Superior temporal gyrus (tissue), 1 donor: ENCODE results near the gene F10.
"Not testable (repeated sequence)": the region's sequence is repeated elsewhere in the genome, so short reads cannot be mapped to it uniquely, and the experiment has no call there.

Source experiments
- DNase-seq: peaks from one replicate; pipeline ENCODE4 v3.0.0-alpha.2; 2016; ENCODE audit errors: extremely low spot score

Gene F10

GRCh38 chr13:113122550-113123225 is at the start of gene F10:
F10 (plus strand) TSS chr13:113122799; CDS start chr13:113122856, 57 bp downstream.
- no peak for DNase-seq

GRCh38 chr13:113073942-113074341 is 48.7 kb upstream of the F10 start:
- DNase-seq: peak; percentile 62

- DNase-seq: no peak
Measured at GRCh38 chr13:113074401-113074800, 48.2 kb upstream of the F10 start.

- DNase-seq: no peak
Measured at GRCh38 chr13:113074876-113075275, 47.7 kb upstream of the F10 start.

GRCh38 chr13:113075711-113076110 is 46.9 kb upstream of the F10 start:
- no peak for DNase-seq

GRCh38 chr13:113076681-113077401 is 45.8 kb upstream of the F10 start:
- no peak for DNase-seq

GRCh38 chr13:113077566-113077952 is 45.0 kb upstream of the F10 start:
- no peak for DNase-seq

- no peak for DNase-seq
Measured at GRCh38 chr13:113077953-113078901, 44.4 kb upstream of the F10 start.

GRCh38 chr13:113078902-113079780 is 43.5 kb upstream of the F10 start:
- peak; percentile 80 for DNase-seq

- DNase-seq: not testable (repeated sequence)
Measured at GRCh38 chr13:113079781-113080080, 42.9 kb upstream of the F10 start.

- DNase-seq: no peak
Measured at GRCh38 chr13:113080361-113080831, 42.2 kb upstream of the F10 start.

GRCh38 chr13:113080901-113081521 is 41.6 kb upstream of the F10 start:
- DNase-seq: no peak

- no peak for DNase-seq
Measured at GRCh38 chr13:113082198-113083021, 40.2 kb upstream of the F10 start.

GRCh38 chr13:113083022-113083373 is 39.6 kb upstream of the F10 start:
- no peak for DNase-seq

- DNase-seq: peak; percentile 86
Measured at GRCh38 chr13:113083402-113084061, 39.1 kb upstream of the F10 start.

- no peak for DNase-seq
Measured at GRCh38 chr13:113084094-113084942, 38.3 kb upstream of the F10 start.

GRCh38 chr13:113084943-113085540 is 37.6 kb upstream of the F10 start:
- DNase-seq: no peak
